Astrocyte (in vitro differentiated cells and primary cell): Measurements from ENCODE around the gene HEATR1. TPM values are rescaled to one million over a fixed set of nuclear protein-coding genes. Genes with fewer than 3 reads are reported as not detected.

Source experiments
- DNase-seq: peaks from one replicate; pipeline ENCODE4 v3.0.0-alpha.2; 2010; ENCODE audit warnings: low read depth
- FAIRE-seq: peaks from 2 replicates; lab custom pipeline; 2011; peaks lifted over from hg19 to GRCh38; lab: Jason Lieb, UNC
- H2AFZ ChIP-seq: 2 replicates; pipeline ENCODE4 v1.6.0; 2012; ENCODE audit warnings: low read depth, low read length, inconsistent platforms
- H3K27ac ChIP-seq: 2 replicates; pipeline ENCODE4 v1.5.1; 2011; ENCODE audit warnings: low read depth, low read length, inconsistent platforms
- H3K27me3 ChIP-seq: 2 replicates; pipeline ENCODE4 v1.6.0; 2011; ENCODE audit warnings: low read length, inconsistent platforms; ENCODE audit not compliant: insufficient read depth
- H3K36me3 ChIP-seq: 2 replicates; pipeline ENCODE4 v1.5.1; 2011; ENCODE audit warnings: low read length, inconsistent platforms; ENCODE audit not compliant: insufficient read depth
- H3K4me1 ChIP-seq: 2 replicates; pipeline ENCODE4 v1.5.1; 2011; ENCODE audit warnings: low read length, inconsistent platforms; ENCODE audit not compliant: insufficient read depth
- H3K4me2 ChIP-seq: 2 replicates; pipeline ENCODE4 v1.6.0; 2012; ENCODE audit warnings: low read length, inconsistent platforms
- H3K4me3 ChIP-seq: 2 replicates; pipeline ENCODE4 v1.5.1; 2011; ENCODE audit warnings: low read depth, mild to moderate bottlenecking, low read length, inconsistent platforms; ENCODE audit not compliant: insufficient read depth
- H3K79me2 ChIP-seq: 2 replicates; pipeline ENCODE4 v1.6.0; 2012; ENCODE audit warnings: mild to moderate bottlenecking, low read length, inconsistent platforms; ENCODE audit not compliant: insufficient read depth
- H3K9ac ChIP-seq: 2 replicates; pipeline ENCODE4 v1.6.0; 2012; ENCODE audit warnings: mild to moderate bottlenecking, low read length, inconsistent platforms
- H3K9me3 ChIP-seq: 2 replicates; pipeline ENCODE4 v1.5.1; 2012; ENCODE audit warnings: low read depth, mild to moderate bottlenecking, low read length, inconsistent platforms; ENCODE audit not compliant: insufficient read depth
- H4K20me1 ChIP-seq: 2 replicates; pipeline ENCODE4 v1.6.0; 2012; ENCODE audit warnings: low read length, inconsistent platforms; ENCODE audit not compliant: insufficient read depth
- H3K27ac Mint-ChIP-seq: one replicate; pipeline ENCODE4 v1.8.0; 2021; ENCODE audit warnings: mild to moderate bottlenecking, mixed read lengths; ENCODE audit not compliant: unreplicated experiment
- H3K27me3 Mint-ChIP-seq: one replicate; pipeline ENCODE4 v1.8.0; 2021; ENCODE audit warnings: low read depth, mixed read lengths; ENCODE audit not compliant: unreplicated experiment
- H3K36me3 Mint-ChIP-seq: one replicate; pipeline ENCODE4 v1.8.0; 2021; ENCODE audit warnings: low read depth, mixed read lengths; ENCODE audit not compliant: unreplicated experiment
- H3K4me1 Mint-ChIP-seq: one replicate; pipeline ENCODE4 v1.8.0; 2021; ENCODE audit warnings: low read depth, mixed read lengths; ENCODE audit not compliant: unreplicated experiment
- H3K4me3 Mint-ChIP-seq: one replicate; pipeline ENCODE4 v1.8.0; 2021; ENCODE audit warnings: mild to moderate bottlenecking, moderate library complexity, mixed read lengths; ENCODE audit not compliant: unreplicated experiment
- H3K9me3 Mint-ChIP-seq: one replicate; pipeline ENCODE4 v1.8.0; 2021; ENCODE audit warnings: mild to moderate bottlenecking, mixed read lengths; ENCODE audit not compliant: unreplicated experiment
- CTCF ChIP-seq: IDR thresholded peaks from 2 replicates; pipeline ENCODE4 v1.5.1; 2011; ENCODE audit warnings: low read depth, mild to moderate bottlenecking, inconsistent platforms, low read length, moderate library complexity; ENCODE audit not compliant: insufficient read depth
- EZH2 ChIP-seq: IDR thresholded peaks from 2 replicates; pipeline ENCODE4 v1.6.1; 2012; ENCODE audit warnings: mild to moderate bottlenecking, low read length, inconsistent platforms; ENCODE audit not compliant: insufficient read depth
- total RNA-seq: library from RNA; stranded (reverse); gene quantifications from 2 replicates; pipeline ENCODE4 v1.2.1, GENCODE V29; 2021

The HEATR1 gene
- total RNA-seq, 1 donor from 2014 or later: 43.3 TPM

GRCh38 chr1:236602171-236602570 lies 2.1 kb downstream of the HEATR1 start:
- H3K9ac ChIP-seq: no peak overlapping the region
- H2AFZ ChIP-seq: no peak overlapping the region
- H3K4me3 Mint-ChIP-seq: no peak overlapping the region

GRCh38 chr1:236590553-236591150 lies 13.7 kb downstream of the HEATR1 start:
- Mint-ChIP-seq H3K36me3 (peaks cover 7% of the 10 kb centered on the region), H3K27ac (no peak overlapping the region), H3K9me3 (no peaks in the 10 kb centered on the region), H3K4me3 (no peak overlapping the region), H3K27me3 (no peaks in the 10 kb centered on the region), H3K4me1 (no peaks in the 10 kb centered on the region)
- TF ChIP-seq CTCF (no peak), EZH2 (no peak)
- Histone ChIP-seq H4K20me1 (no peaks in the 10 kb centered on the region), H3K27ac (no peak overlapping the region), H3K9ac (no peak overlapping the region), H3K4me3 (no peak overlapping the region), H3K27me3 (no peaks in the 10 kb centered on the region), H3K4me2 (no peak overlapping the region), H3K9me3 (no peaks in the 10 kb centered on the region), H2AFZ (no peak overlapping the region), H3K79me2 (peaks cover 4% of the 10 kb centered on the region), H3K36me3 (peaks cover 48% of the 10 kb centered on the region), H3K4me1 (no peaks in the 10 kb centered on the region)
- FAIRE-seq (no peak), DNase-seq (no peak)

More at GRCh38 chr1:236602171-236602570, 2.1 kb downstream of the HEATR1 start:
- peaks cover 16% of the 10 kb centered on the region for H3K36me3 ChIP-seq
- H3K4me1 ChIP-seq: peaks cover 7% of the 10 kb centered on the region
- Mint-ChIP-seq H3K27me3 (no peaks in the 10 kb centered on the region), H3K27ac (no peak overlapping the region), H3K4me1 (peaks cover 5% of the 10 kb centered on the region), H3K9me3 (no peaks in the 10 kb centered on the region), H3K36me3 (peaks cover 2% of the 10 kb centered on the region)
- H3K27ac ChIP-seq: no peak overlapping the region
- no peak overlapping the region for H3K4me3 ChIP-seq
- no peak for DNase-seq
- no peak for FAIRE-seq
- peaks cover 60% of the 10 kb centered on the region for H3K79me2 ChIP-seq
- H4K20me1 ChIP-seq: no peaks in the 10 kb centered on the region
- H3K9me3 ChIP-seq: no peaks in the 10 kb centered on the region
- no peak overlapping the region for H3K4me2 ChIP-seq
- TF ChIP-seq EZH2: no peak
- no peak for TF ChIP-seq CTCF
- H3K27me3 ChIP-seq: no peaks in the 10 kb centered on the region

- peaks cover 4% of the 10 kb centered on the region for H3K79me2 ChIP-seq
- H3K27me3 ChIP-seq: no peaks in the 10 kb centered on the region
- no peak overlapping the region for H3K4me2 ChIP-seq
- no peaks in the 10 kb centered on the region for H4K20me1 ChIP-seq
- H3K4me3 ChIP-seq: no peak overlapping the region
- no peaks in the 10 kb centered on the region for H3K4me1 ChIP-seq
- TF ChIP-seq EZH2 (no peak), CTCF (no peak)
- FAIRE-seq (no peak), DNase-seq (no peak)
- H3K36me3 ChIP-seq: peaks cover 49% of the 10 kb centered on the region
- no peaks in the 10 kb centered on the region for H3K9me3 Mint-ChIP-seq
- no peak overlapping the region for H3K27ac ChIP-seq
- no peak overlapping the region for H3K9ac ChIP-seq
- no peaks in the 10 kb centered on the region for H3K4me1 Mint-ChIP-seq
- no peak overlapping the region for H2AFZ ChIP-seq
- H3K4me3 Mint-ChIP-seq: no peak overlapping the region
- peaks cover 7% of the 10 kb centered on the region for H3K36me3 Mint-ChIP-seq
- H3K9me3 ChIP-seq: no peaks in the 10 kb centered on the region
- H3K27me3 Mint-ChIP-seq: no peaks in the 10 kb centered on the region
- H3K27ac Mint-ChIP-seq: no peak overlapping the region
Measured at GRCh38 chr1:236589531-236589930, 14.8 kb downstream of the HEATR1 start.
